SK-N-SH (cell line): ENCODE measurements around the gene CPNE8.

Source experiments
- CTCF ChIP-seq: fragments of 200-600 bp; sonication (generic); IDR thresholded peaks from 2 replicates; pipeline ENCODE4 v1.6.1; 2017; ENCODE audit warnings: antibody characterized with exemption, mild to moderate bottlenecking, moderate library complexity
- RAD21 ChIP-seq: IDR thresholded peaks from 2 replicates; pipeline ENCODE4 v1.6.1; 2012; ENCODE audit warnings: mild to moderate bottlenecking, low read length

- TF ChIP-seq CTCF, result no peak
- no peak for TF ChIP-seq RAD21
These were observed 29.3 kb upstream of the CPNE8 start for GRCh38 chr12:38934686-38935085.
